Measurements from ENCODE around the gene MAP7D2. TPM values are rescaled to one million over a fixed set of nuclear protein-coding genes. Genes with fewer than 3 reads are reported as not detected.

The MAP7D2 gene
- total RNA-seq, 1 experiment from 2014 or later: 1.9 TPM

- Histone ChIP-seq H3K79me2 (ENCODE audit: insufficient read depth, low read length) (no peaks in the 10 kb centered on the region), H3K79me1 (ENCODE audit: insufficient read depth, low read depth, low read length, poor library complexity, severe bottlenecking) (no peaks in the 10 kb centered on the region), H4K8ac (replicated peaks; ENCODE audit: insufficient read length, low read depth, low read length) (no peak overlapping the region), H2AFZ (ENCODE audit: low read length) (no peak overlapping the region), H4K5ac (ENCODE audit: insufficient read length, low read depth, low read length) (no peak overlapping the region), H2BK5ac (ENCODE audit: insufficient read length, low read length) (no peak overlapping the region), H3K9ac (ENCODE audit: extremely low read depth, insufficient read length, low read length) (no peak overlapping the region), H3K14ac (ENCODE audit: insufficient read depth, low read length) (no peak overlapping the region), H2BK12ac (ENCODE audit: insufficient read length, low read depth, low read length) (no peak overlapping the region), H3K9me3 (ENCODE audit: control insufficient read depth, low read depth, low read length) (peaks cover 26% of the 10 kb centered on the region), H3K27ac (ENCODE audit: insufficient read length, low read depth, low read length) (no peak overlapping the region), H3K56ac (ENCODE audit: insufficient read length, low read depth, low read length) (no peak overlapping the region), H3K4me2 (ENCODE audit: insufficient read depth, insufficient read length, low read length) (no peak overlapping the region), H2BK15ac (ENCODE audit: low read depth, low read length) (no peak overlapping the region), H3T11ph (ENCODE audit: low read length) (no peak overlapping the region), H3K18ac (ENCODE audit: insufficient read length, low read depth, low read length) (no peak overlapping the region), H3K23ac (ENCODE audit: insufficient read length, low read depth, low read length) (no peak overlapping the region), H3K27me3 (ENCODE audit: insufficient read depth, low read length) (no peaks in the 10 kb centered on the region), H3K4ac (ENCODE audit: low read depth, low read length) (no peak overlapping the region), H2BK120ac (ENCODE audit: low read depth, low read length, poor library complexity, severe bottlenecking) (no peak overlapping the region), H4K20me1 (ENCODE audit: control insufficient read depth, insufficient read depth, insufficient read length) (no peaks in the 10 kb centered on the region), H2AK5ac (ENCODE audit: insufficient read length, low read length) (no peak overlapping the region), H3K4me1 (ENCODE audit: insufficient read depth, low read length) (no peaks in the 10 kb centered on the region), H4K91ac (ENCODE audit: insufficient read length, low read depth, low read length) (no peak overlapping the region), H3K23me2 (ENCODE audit: insufficient read length, low read depth, low read length, poor library complexity, severe bottlenecking) (no peaks in the 10 kb centered on the region), H2BK20ac (ENCODE audit: low read depth, low read length, poor library complexity, severe bottlenecking) (no peak overlapping the region)
- H3K36me3 Mint-ChIP-seq (ENCODE audit: insufficient read depth in 1 of 3, low read depth in 3 of 3): peaks cover 5 to 20% (median 16%) of the 10 kb centered on the region in 3 experiments
- no peak overlapping the region for H3K4me3 Mint-ChIP-seq
- H3K4me1 Mint-ChIP-seq: no peaks in the 10 kb centered on the region
- TF ChIP-seq CTCF (conservative IDR thresholded peaks at IDR 0.05): no peak
- H3K9me3 Mint-ChIP-seq: peaks cover 54 to 62% of the 10 kb centered on the region in 2 experiments
- H3K27ac Mint-ChIP-seq: no peak overlapping the region
- WGBS (ENCODE audit: extremely low coverage, insufficient read length, low lambda C conversion rate): no CpG with 5 or more reads among the region's 1 CpG
- DNase-seq: no peak
- no peaks in the 10 kb centered on the region for H3K27me3 Mint-ChIP-seq (ENCODE audit: low read depth)
Measured at GRCh38 chrX:19966056-19966455, 150.7 kb downstream of the MAP7D2 start.
